Measurements from ENCODE around the gene OSBPL5. TPM values are rescaled to one million over a fixed set of nuclear protein-coding genes. Genes with fewer than 3 reads are reported as not detected.

OSBPL5 gene
- total RNA-seq, 1 donor from 2014 or later = 31.4 TPM

DNA sequence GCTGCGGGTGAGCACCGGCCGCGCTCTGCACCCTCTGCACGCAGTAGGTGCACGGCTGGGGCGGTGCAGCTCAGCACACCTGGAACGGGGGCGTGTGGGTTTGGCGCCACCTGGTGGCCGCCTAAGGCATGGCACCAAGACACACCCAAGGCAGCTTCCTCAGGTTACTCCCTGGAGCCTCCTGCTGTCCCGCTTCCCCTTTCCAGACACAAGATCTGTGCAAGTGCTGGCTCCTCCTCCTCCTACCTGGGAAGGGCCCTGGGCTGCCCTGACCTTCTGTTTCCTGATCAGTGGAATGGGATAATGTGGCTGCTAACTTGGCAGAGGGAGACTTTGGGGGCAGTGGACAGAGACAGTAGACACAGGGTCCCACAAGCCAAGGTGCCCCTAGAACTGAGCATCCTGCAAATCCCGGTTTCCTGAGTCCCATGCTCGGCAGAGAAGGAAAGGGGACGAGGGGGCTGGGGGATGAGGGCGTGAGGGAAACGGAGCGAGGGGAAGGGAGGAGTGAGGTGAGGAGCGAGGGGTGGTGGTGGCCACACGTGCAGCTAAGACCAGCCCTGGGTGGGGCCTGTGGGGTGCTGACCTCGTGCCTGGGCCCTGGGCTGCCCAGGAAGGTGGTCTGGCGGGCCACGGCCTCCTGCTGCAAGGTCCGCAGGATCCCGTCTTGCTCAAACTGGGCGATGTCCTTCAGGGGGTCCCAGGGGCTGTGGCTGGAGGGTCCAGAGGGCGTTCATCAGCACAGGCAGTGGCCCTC lies 73.1 kb downstream of the OSBPL5 start:
- peak; percentile 59 for DNase-seq (ENCODE audit: low read depth, low spot score)
- no peak overlapping the region for H3K4me3 Mint-ChIP-seq
- no peaks in the 10 kb centered on the region for H3K9me3 Mint-ChIP-seq
- TF ChIP-seq, protein P1, sequence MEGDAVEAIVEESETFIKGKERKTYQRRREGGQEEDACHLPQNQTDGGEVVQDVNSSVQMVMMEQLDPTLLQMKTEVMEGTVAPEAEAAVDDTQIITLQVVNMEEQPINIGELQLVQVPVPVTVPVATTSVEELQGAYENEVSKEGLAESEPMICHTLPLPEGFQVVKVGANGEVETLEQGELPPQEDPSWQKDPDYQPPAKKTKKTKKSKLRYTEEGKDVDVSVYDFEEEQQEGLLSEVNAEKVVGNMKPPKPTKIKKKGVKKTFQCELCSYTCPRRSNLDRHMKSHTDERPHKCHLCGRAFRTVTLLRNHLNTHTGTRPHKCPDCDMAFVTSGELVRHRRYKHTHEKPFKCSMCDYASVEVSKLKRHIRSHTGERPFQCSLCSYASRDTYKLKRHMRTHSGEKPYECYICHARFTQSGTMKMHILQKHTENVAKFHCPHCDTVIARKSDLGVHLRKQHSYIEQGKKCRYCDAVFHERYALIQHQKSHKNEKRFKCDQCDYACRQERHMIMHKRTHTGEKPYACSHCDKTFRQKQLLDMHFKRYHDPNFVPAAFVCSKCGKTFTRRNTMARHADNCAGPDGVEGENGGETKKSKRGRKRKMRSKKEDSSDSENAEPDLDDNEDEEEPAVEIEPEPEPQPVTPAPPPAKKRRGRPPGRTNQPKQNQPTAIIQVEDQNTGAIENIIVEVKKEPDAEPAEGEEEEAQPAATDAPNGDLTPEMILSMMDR (conservative IDR thresholded peaks at IDR 0.05) = peak; percentile 99
- no peaks in the 10 kb centered on the region for H3K27me3 Mint-ChIP-seq (ENCODE audit: low read depth)
- peaks cover 7% of the 10 kb centered on the region for H3K36me3 Mint-ChIP-seq (ENCODE audit: low read depth)
- H3K4me1 Mint-ChIP-seq = peaks cover 16% of the 10 kb centered on the region
- peak overlapping the region; percentile 83 for H3K27ac Mint-ChIP-seq (ENCODE audit: unreplicated experiment)

DNA sequence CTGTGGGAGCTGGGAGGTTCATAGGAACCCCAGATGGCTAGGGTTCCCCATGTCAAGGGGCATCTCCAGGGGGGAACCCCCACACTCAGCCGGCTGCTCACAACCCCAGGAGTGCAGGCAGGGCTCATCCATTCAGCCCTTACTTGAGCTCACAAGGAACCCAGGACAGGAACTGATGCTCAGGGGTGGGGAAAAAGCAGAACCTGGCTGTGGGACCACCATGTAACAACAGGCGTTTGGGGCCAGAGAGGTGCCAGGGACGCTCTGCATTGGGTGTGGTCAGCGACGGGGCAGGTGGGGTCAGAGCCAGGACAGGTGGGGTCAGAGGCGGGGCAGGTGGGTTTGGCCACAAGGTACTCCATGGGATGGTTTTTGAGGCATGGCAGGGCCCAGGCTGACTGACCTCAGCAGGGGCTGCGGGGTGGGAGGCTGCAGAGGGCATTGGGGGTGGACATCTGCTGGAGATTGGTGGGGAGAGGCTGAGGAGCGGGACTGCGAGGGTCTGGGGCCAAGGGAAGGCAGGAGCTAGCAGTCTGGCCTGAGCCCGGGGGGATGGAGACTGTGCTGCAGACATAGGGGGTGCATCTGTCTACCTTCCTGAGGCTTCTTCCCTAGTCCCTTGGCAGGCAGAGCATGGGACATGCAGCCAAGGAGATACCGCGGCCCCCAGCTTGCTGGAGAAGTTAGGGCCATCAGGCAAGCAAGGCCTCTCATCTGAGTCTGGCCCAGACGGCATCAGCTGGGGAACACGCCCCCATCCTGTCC lies 73.8 kb downstream of the OSBPL5 start:
- no peaks in the 10 kb centered on the region for H3K27me3 Mint-ChIP-seq (ENCODE audit: low read depth)
- DNase-seq (ENCODE audit: low read depth, low spot score) = no peak
- H3K4me3 Mint-ChIP-seq = no peak overlapping the region
- TF ChIP-seq, protein P1 (conservative IDR thresholded peaks at IDR 0.05) = no peak
- H3K9me3 Mint-ChIP-seq = no peaks in the 10 kb centered on the region
- H3K36me3 Mint-ChIP-seq (ENCODE audit: low read depth) = peaks cover 7% of the 10 kb centered on the region
- peaks cover 16% of the 10 kb centered on the region for H3K4me1 Mint-ChIP-seq
- H3K27ac Mint-ChIP-seq (ENCODE audit: unreplicated experiment) = no peak overlapping the region

DNA sequence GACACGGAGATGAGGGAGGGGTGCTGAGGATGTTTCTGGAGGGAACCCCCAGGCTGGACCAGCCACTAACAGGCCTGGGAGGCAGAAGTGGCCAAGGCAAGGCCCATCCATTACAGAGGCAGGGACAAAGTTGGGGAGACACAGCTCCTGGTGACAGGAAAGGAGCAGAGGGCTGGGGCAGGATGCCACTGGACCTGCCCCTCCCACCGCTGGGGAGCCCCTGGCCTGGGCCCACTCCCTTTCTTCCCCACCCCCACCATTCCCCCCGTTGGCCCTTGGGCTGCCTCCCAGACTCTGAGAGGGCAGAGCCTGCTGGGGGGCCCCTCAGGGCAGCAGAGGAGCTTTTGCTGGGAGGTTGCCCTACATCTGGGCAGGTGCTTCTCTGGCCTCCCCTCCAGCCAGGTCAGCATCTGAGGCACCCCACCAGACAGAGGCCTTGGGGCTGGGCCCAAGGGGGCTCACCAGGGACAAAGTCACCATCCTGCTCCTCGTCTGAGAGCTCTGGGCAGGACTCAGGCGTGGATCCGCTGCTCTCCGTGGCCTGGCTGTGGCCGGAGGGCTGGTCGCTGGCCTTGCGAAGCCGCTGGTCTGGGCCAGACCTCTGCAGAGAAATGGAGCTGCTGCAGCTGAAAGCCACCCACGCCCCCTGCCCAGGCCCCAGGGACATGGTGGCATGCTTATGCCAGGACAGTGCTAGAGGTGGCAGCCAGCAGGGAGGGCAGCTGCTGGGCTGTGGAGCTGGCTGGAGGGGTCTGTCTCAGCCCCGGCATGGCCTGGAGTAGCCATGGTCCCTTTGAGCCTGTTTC lies 74.8 kb downstream of the OSBPL5 start:
- Mint-ChIP-seq H3K9me3 (no peaks in the 10 kb centered on the region), H3K36me3 (ENCODE audit: low read depth) (no peaks in the 10 kb centered on the region), H3K4me3 (no peak overlapping the region), H3K27ac (ENCODE audit: unreplicated experiment) (no peak overlapping the region), H3K4me1 (peaks cover 7% of the 10 kb centered on the region), H3K27me3 (ENCODE audit: low read depth) (no peaks in the 10 kb centered on the region)
- no peak for DNase-seq (ENCODE audit: low read depth, low spot score)
- TF ChIP-seq, protein P1 (conservative IDR thresholded peaks at IDR 0.05) = no peak

DNA sequence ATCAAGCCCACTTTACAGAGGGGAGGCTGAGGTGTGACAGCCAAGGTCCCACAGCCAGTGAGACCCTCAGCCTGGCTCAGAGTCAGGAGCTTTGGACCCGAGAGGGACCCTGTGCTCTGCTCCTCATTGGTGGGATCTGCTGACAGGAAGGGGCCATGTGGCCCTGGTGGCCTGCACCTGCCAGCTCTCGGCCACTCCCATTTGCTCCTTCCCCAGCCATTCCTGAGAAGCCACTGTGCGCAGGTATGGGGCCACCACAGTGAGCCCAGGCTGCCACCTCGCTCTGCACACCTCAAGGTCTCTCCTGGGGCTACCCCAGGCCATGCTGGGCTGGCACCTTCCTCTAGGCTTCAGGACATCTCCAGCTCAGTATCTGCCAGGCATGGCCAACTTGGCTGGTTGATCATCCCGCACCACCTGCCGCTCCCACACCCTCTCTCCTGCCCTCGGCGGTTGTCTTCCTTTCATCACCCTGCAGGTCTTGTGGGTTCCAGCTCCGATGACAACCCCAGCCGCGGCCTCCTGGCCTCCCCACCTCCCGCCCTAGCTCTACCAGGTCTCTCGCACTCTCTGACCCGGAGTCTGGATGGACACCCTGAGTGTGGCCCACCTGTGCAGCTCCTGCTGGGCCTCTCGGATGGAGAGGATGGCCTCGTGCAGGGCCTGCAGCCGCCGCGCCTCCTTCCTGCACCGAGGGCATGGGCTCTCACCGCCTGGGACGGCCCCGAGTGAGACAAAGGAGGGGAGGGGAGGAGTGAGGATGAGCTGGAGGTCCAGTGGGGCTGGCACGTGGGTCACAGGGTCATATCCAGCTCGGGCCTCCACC lies 75.7 kb downstream of the OSBPL5 start:
- Mint-ChIP-seq H3K27me3 (ENCODE audit: low read depth) (no peaks in the 10 kb centered on the region), H3K9me3 (no peaks in the 10 kb centered on the region), H3K36me3 (ENCODE audit: low read depth) (no peaks in the 10 kb centered on the region), H3K4me1 (no peaks in the 10 kb centered on the region), H3K27ac (ENCODE audit: unreplicated experiment) (no peak overlapping the region), H3K4me3 (no peak overlapping the region)
- TF ChIP-seq, protein P1 (conservative IDR thresholded peaks at IDR 0.05) = no peak
- no peak for DNase-seq (ENCODE audit: low read depth, low spot score)

DNA sequence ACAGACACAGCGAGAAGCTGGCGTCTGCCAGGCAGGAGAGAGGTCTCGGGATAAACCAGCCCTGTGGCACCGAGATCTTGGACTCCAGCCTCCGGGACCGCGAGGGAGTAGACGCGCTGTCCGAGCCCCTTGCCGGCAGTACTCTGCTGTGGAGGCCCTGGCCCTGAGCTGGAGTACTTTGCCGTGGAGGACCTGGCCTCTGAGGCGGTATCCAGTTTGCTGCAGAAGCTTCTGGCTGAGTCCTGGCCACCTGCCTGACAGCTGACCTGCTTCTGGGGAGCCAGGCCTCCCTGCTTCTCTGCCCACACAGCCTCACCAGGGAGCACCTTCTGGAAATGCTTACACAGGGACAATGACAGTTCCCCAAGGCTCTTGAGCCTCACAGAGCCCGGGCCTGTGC lies 76.3 kb downstream of the OSBPL5 start:
- DNase-seq (ENCODE audit: low read depth, low spot score) = no peak
- H3K4me3 Mint-ChIP-seq = no peak overlapping the region

More for the DNA sequence above, 76.3 kb downstream of the OSBPL5 start:
- H3K27me3 Mint-ChIP-seq (ENCODE audit: low read depth) = no peaks in the 10 kb centered on the region
- no peak overlapping the region for H3K27ac Mint-ChIP-seq (ENCODE audit: unreplicated experiment)
- H3K4me1 Mint-ChIP-seq = no peaks in the 10 kb centered on the region
- no peaks in the 10 kb centered on the region for H3K9me3 Mint-ChIP-seq
- no peaks in the 10 kb centered on the region for H3K36me3 Mint-ChIP-seq (ENCODE audit: low read depth)
- TF ChIP-seq, protein P1 (conservative IDR thresholded peaks at IDR 0.05) = no peak
